ENCODE measurements around the gene GLCCI1. TPM values are rescaled to one million over a fixed set of nuclear protein-coding genes. Genes with fewer than 3 reads are reported as not detected.
"Not testable (repeated sequence)": the region's sequence is repeated elsewhere in the genome, so short reads cannot be mapped to it uniquely, and the experiment has no call there.

The GLCCI1 gene
- total and polyA plus RNA-seq, 2 of the 8 experiments (the other 6 are each of a cell fraction or from before 2014, with no cell fraction given): 12.4 to 27.7 TPM

DNA sequence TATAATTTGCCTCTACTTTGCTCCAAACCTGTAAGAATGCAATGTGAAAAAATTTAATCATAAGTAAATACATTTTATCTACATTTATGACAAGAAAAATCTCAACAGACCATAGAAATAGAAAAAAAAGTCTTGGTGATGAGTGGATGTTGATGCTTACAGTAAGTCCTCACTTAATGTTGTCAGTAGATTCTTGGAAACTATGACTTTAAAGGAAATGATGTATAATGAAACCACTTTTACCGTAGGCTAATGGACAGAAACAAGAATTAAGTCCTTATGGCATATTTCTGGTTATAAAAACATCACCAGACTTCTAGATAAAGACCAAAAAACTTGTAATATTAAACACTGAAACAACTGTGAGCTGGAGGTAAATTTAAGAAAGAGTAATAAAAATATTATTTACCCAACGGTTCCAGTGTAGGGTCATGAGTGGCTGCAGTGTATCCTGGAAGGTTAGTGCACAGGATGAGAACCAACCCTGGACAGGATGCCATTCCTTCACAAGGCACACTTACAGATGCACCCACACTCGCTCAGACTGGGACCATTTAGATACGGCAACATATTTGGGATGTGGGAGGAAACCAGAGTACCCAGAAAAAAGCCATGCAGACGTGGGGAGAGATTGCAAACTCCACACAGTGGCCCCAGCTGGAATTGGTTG lies 76.3 kb downstream of the GLCCI1 start (continued):
- TF ChIP-seq, protein P1, sequence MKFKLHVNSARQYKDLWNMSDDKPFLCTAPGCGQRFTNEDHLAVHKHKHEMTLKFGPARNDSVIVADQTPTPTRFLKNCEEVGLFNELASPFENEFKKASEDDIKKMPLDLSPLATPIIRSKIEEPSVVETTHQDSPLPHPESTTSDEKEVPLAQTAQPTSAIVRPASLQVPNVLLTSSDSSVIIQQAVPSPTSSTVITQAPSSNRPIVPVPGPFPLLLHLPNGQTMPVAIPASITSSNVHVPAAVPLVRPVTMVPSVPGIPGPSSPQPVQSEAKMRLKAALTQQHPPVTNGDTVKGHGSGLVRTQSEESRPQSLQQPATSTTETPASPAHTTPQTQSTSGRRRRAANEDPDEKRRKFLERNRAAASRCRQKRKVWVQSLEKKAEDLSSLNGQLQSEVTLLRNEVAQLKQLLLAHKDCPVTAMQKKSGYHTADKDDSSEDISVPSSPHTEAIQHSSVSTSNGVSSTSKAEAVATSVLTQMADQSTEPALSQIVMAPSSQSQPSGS (IDR thresholded peaks at IDR 0.05; ENCODE audit: low read length): no peak
- TF ChIP-seq YY1 (IDR thresholded peaks at IDR 0.05; ENCODE audit: low read depth, low read length) (no peak), HDAC6 (IDR thresholded peaks at IDR 0.05; ENCODE audit: low read depth, low read length) (no peak), CTBP2 (IDR thresholded peaks at IDR 0.05; ENCODE audit: borderline replicate concordance, insufficient read depth, insufficient read length, low read length) (no peak), ASH2L (IDR thresholded peaks at IDR 0.05; ENCODE audit: low read length) (no peak), KDM1A (IDR thresholded peaks at IDR 0.05; ENCODE audit: borderline replicate concordance, low read length) (no peak), SIX5 (IDR thresholded peaks at IDR 0.05; ENCODE audit: low read depth, low read length) (no peak)

DNA sequence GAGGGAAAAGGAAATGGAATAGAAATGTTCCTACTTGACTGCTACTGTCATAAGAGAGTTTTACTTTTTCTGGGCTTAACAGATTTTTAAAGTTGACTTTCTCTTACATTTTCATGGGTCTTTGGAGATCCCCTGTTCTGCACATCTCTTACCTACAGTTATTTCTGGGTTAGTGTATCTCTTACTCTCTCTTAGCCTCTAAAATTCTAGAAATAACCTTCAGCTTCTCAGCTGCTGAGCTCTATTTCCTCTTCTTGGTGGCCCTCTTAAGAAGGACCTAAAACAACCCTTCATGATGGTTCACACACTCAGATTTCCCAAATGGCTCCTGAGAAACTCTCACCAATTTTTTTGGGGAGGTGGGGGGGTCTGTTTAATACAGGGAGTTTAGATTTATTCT lies 79.5 kb downstream of the GLCCI1 start:
- FAIRE-seq: peak; percentile 13
- H3K36me3 ChIP-seq (ENCODE audit: control insufficient read depth in 2 of 4, insufficient read depth in 4 of 4, low read length in 3 of 4); POLR2A ChIA-PET (ENCODE audit: partially characterized antibody): not testable (repeated sequence)

More for the DNA sequence above, 79.5 kb downstream of the GLCCI1 start:
- not testable (repeated sequence) for H2BK20ac ChIP-seq (ENCODE audit: low read length); H2BK12ac ChIP-seq (ENCODE audit: low read depth, low read length); H3K23me2 ChIP-seq (ENCODE audit: low read depth, low read length); H3K18ac ChIP-seq (ENCODE audit: extremely low read depth, low read length); H4K91ac ChIP-seq (replicated peaks; ENCODE audit: insufficient read length, low read length); H3K9me3 ChIP-seq (ENCODE audit: insufficient read depth in 2 of 2, low read depth in 1 of 2, low read length in 1 of 2); H3K79me1 ChIP-seq (ENCODE audit: low read depth, low read length); H3K4ac ChIP-seq (replicated peaks; ENCODE audit: insufficient read length, low read depth, low read length); H4K8ac ChIP-seq (ENCODE audit: extremely low read depth, insufficient read depth, low read length); H2AK5ac ChIP-seq (ENCODE audit: low read depth, low read length); H3K27ac ChIP-seq (ENCODE audit: low read depth, low read length); H2AFZ ChIP-seq (ENCODE audit: low read length); H4K5ac ChIP-seq (ENCODE audit: insufficient read length, low read depth, low read length); DNase-seq (ENCODE audit: low read depth in 1 of 2, low spot score in 2 of 2); H2BK5ac ChIP-seq (ENCODE audit: low read depth, low read length); H3K27me3 ChIP-seq (replicated peaks in 1 of 4; ENCODE audit: control insufficient read depth in 3 of 4, extremely low read depth in 1 of 4, insufficient read depth in 3 of 4, low read length in 3 of 4); H3K23ac ChIP-seq (ENCODE audit: insufficient read length); H3K4me1 ChIP-seq (replicated peaks in 1 of 4; ENCODE audit: control insufficient read depth in 3 of 4, insufficient read depth in 4 of 4, low read length in 3 of 4); H3K4me3 ChIP-seq (ENCODE audit: extremely low read depth in 1 of 4, insufficient read depth in 2 of 4, low read depth in 3 of 4, low read length in 4 of 4); H4K20me1 ChIP-seq (replicated peaks in 1 of 2; ENCODE audit: control insufficient read depth in 1 of 2, insufficient read depth in 2 of 2, low read length in 2 of 2); H3K56ac ChIP-seq (replicated peaks; ENCODE audit: insufficient read length, low read depth, low read length); H3K79me2 ChIP-seq (ENCODE audit: control insufficient read depth in 1 of 2, insufficient read depth in 2 of 2, low read length in 2 of 2); H3K9ac ChIP-seq (replicated peaks in 1 of 4; ENCODE audit: extremely low read depth in 1 of 4, low read depth in 3 of 4, low read length in 3 of 4); H3K4me2 ChIP-seq (ENCODE audit: insufficient read depth in 1 of 2, low read depth in 2 of 2, low read length in 2 of 2); H2BK120ac ChIP-seq (replicated peaks; ENCODE audit: low read depth, low read length); H2BK15ac ChIP-seq (ENCODE audit: low read length); H3K14ac ChIP-seq (ENCODE audit: insufficient read length)
- CTCF ChIA-PET (ENCODE audit: partially characterized antibody): interaction anchor here (1.0 to 1.1 kb wide), 3 partner anchors 12 to 248 kb away, joined by 3 read pairs; no protein-coding TSS in a partner anchor
